Germinal center (tissue), 1 donor: ENCODE measurements around the gene STYXL2.

Experiments used
- DNase-seq: peaks from one replicate; pipeline ENCODE4 v3.0.0; 2012; ENCODE audit warnings: mixed read lengths, low spot score

The STYXL2 gene

DNA sequence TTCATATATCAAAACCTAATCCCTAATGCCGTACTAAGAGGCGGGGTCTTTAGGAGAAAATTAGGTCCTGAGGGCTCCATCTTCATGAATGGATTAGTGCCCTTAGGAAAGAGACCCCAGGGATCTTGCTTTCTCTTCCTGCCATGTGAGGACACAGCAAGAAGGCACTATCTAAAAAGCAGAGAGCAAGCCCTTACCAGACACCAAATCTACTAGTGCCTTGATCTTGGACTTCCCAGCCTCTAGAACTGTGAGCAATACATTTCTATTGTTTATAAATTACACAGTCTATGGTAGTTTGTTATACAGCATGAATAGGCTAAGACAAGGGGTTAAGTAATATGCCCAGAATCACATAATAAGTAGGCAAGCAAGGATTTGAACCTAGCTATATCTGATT, 42.9 kb downstream of the STYXL2 start:
- no peak for DNase-seq

DNA sequence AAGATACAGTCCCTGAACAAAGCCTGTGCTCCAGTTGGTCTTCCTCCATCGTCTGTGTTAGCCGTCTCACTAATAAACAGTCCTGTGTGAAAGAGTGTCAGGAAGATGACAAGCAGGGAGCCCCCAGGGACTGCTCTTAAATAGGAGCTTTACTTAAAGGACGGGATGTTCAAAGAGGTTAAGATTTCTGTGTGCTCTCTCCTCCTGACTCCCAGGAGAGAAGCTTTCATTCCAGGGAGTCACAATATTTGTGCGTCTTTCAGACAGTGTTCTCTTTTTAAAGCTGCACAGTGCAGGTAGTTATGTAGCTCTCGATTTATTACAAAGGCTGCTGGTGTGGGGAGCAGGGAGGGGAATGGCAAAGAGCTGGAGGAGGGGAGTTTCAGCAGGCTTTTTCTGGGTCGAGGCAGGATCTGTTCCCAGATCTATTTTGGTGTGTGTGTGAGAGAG, 43.5 kb downstream of the STYXL2 start:
- no peak for DNase-seq

DNA sequence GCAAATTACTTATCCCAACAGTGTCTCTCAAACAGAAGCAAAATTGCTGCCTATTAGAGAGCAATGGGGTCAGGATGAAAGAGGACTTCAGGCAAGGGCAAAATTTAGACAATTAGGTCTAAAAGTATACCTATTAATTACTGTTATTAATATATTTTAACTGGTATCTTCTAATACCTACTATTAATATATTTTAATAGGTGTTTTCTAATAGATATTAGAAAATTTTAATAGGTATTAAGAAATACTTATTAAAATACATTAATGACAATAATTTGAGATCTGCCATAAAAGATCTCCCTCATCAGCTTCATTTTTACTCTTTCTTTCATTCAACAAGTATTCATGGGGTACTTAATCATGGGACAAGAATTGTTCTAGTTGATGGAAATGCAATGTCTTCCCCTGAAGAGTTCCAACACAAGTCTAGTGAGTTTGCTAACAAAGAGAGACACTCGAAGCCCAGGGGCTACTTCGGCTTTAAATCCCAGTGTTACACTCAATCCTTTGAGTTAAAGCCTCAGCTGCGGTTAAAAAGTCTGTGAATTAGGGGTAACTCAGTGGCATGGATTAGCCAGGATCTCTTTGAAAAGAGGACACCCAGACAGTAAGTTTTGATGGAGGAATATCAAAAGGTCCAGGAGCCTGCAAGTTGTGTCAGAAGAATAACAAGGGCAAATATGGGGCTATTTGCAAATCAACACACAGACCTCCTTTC, 44.1 kb downstream of the STYXL2 start:
- no peak for DNase-seq

DNA sequence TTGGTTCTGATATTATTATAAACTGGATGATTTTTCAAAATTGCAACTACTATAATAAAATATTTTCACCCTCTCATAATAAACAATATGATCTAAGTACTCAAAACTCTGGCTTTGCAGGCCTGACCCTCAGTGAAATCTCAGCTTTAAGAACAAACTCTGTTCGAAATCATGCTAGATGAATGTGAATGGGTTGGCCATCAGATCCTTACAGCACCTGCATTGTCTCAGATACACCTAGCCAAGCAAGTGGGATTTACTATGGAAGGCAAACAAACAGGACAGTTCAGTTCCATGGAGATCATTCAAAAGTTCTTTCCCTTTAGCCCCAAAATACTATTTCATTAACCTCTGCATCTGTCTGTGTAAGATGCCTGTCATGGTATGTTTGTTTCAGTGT, 44.8 kb downstream of the STYXL2 start:
- no peak for DNase-seq

DNA sequence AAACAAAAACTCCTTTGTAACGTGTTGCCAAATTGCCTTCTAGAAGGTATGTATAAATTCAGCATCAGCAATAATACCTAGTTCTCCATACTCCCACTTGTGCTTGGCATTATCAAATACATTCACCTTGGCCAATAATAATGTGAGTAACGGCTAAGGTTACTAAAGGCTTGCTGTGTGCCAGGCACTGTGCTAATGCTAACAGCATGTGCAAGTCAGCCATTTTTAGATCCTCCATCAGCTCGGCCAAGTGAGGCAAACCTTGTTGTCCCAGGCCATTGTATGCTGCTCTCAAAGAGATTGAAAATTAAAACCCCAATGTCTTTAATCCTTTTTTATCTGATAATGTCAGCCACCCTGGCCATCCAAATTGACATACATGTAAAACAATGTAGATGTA, 48.1 kb downstream of the STYXL2 start:
- DNase-seq: no peak
